Daoy (cell line): ENCODE results near the gene KIFAP3. TPM values are rescaled to one million over a fixed set of nuclear protein-coding genes. Genes with fewer than 3 reads are reported as not detected.
A peak's percentile ranks its signal among the peaks of the same experiment; 100 is the strongest.
"Not testable (repeated sequence)": the region's sequence is repeated elsewhere in the genome, so short reads cannot be mapped to it uniquely, and the experiment has no call there.

Source experiments
- DNase-seq: peaks from one replicate; pipeline ENCODE4 v3.0.0-alpha.2; 2015; ENCODE audit warnings: low read depth
- total RNA-seq: library from RNA; depleted of rRNA; stranded (reverse); fragments of >200 nt; shearing (Covaris generic); gene quantifications from 2 replicates; pipeline ENCODE4 v1.2.3, GENCODE V29; 2014

Gene KIFAP3
- total RNA-seq, 1 experiment from 2014 or later, result 21.9 TPM

DNA sequence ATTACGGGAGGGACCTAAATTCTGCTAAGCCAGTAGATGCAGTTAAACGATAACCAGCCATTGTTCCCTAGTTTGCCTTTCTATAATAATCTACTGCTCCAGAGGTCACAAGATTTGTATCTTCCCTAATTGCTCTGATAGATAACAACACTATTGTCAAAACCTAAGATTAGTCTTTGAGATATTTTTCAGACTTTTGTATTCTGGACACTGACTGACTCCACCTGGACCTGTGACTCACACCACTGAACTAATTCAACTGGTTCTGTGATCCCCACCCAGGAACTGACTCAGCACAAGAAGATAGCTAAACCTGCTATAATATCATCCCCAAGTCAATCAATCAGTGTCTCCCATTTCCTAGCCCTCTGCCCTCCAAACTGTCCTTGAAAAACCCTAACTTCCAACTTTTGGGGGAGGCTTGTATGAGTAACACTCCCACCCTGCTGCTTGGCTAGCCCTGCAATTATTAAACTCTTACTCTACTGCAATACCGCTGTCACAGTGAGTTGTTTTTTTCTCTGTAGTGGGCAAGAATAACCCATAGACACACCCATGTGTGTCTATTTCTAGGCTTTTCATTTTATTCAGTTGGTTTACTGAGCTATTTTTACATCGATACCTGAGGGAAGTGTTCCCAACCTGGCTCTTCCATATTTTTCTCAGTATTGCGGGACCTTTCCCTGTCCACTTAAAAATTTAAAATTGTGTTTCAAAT lies 11.2 kb downstream of the KIFAP3 start:
- peak; percentile 15 for DNase-seq

DNA sequence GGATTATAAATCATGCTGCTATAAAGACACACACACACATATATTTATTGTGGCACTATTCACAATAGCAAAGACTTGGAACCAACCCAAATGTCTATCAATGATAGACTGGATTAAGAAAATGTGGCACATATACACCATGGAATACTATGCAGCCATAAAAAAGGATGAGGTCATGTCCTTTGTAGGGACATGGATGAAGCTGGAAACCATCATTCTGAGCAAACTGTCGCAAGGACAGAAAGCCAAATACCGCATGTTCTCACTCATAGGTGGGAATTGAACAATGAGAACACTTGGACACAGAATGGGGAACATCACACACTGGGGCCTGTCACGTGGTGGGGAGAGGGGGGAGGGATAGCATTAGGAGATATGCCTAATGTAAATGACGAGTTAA lies 12.8 kb downstream of the KIFAP3 start:
- not testable (repeated sequence) for DNase-seq

GRCh38 chr1:170060015-170060520 lies 14.4 kb downstream of the KIFAP3 start:
- DNase-seq, result not testable (repeated sequence)

GRCh38 chr1:170049176-170049800 lies 25.2 kb downstream of the KIFAP3 start:
- no peak for DNase-seq

DNA sequence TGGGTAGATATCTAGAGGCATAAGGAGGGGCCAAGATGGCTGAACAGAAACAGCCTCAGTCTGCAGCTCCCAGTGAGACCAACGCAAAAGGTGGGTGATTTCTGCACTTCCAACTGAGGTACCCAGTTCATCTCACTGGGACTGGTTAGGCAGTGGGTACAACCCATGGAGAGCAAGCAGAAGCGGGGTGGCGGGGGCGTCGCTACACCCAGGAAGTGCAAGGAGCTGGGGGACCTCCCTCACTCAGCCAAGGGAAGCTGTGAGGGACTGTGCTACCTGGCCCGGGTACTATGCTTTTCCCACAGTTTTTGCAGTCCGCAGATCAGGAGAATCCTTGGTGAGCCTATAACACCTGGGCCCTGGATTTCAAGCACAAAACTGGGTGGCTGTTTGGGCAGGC lies 26.0 kb downstream of the KIFAP3 start:
- no peak for DNase-seq

GRCh38 chr1:170044187-170044586 lies 30.3 kb downstream of the KIFAP3 start:
- no peak for DNase-seq

GRCh38 chr1:170041423-170042192 lies 32.9 kb downstream of the KIFAP3 start:
- no peak for DNase-seq

GRCh38 chr1:170032531-170033280 lies 41.8 kb downstream of the KIFAP3 start:
- no peak for DNase-seq

GRCh38 chr1:170030212-170030611 lies 44.3 kb downstream of the KIFAP3 start:
- no peak for DNase-seq

GRCh38 chr1:170027760-170028159 lies 46.7 kb downstream of the KIFAP3 start:
- DNase-seq, result no peak

DNA sequence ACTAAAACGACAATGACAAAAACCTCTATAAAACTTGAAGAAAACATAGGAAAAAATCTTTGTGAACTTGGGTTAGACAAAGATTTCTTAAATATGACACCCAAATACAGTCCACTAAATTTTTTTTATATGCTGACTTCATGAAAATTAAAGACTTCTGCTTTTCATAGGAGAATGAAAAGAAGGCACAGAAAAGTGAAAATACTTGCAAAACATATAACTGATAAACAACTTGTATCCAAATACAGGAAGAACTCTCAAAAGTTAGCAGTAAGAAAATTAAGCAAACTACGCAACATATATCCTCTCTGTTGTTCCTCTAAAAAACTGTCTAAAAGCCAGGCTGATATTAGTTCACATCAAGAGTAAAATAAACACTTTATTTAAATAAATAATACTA lies 53.6 kb downstream of the KIFAP3 start:
- DNase-seq, result no peak

DNA sequence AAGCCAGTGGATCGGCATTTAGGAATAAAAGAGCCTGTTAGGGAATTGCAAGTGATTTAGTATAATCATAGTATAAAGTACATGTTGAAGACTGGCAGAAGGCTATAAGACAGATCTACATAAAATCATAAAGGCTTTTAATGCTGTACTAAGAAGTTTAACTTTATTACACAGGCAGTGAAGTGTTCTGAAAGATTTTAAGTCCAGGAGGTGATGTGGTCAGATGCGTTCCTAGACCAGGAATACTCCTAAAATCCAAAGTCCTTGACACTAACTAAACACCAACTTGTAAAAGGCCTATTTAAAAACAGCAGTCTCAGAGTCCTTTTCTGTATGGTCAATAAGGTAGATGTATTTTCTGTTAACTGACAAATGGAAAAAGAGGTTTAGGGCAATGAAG lies 57.0 kb downstream of the KIFAP3 start:
- no peak for DNase-seq

- no peak for DNase-seq
Observed at GRCh38 chr1:170012920-170013319, 61.6 kb downstream of the KIFAP3 start.

DNA sequence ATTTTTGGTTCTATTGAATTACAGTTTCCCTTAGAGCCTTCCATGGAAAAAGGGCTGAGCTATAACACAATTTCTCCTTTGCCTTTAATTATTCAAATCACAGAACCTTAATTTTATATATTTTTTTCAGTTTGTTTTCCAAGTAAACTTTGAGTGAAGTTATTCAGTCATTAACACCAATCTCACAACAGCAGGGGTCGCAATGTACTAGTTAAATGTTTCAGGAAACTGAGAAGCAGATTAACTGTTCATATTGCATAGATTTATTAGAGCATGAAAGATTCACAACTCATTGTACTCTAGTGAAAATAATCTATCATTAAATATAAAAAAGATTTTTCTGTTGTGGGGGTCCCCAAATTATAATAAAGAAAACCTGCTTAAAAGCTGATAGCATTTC lies 64.1 kb downstream of the KIFAP3 start:
- DNase-seq, result peak; percentile 37

DNA sequence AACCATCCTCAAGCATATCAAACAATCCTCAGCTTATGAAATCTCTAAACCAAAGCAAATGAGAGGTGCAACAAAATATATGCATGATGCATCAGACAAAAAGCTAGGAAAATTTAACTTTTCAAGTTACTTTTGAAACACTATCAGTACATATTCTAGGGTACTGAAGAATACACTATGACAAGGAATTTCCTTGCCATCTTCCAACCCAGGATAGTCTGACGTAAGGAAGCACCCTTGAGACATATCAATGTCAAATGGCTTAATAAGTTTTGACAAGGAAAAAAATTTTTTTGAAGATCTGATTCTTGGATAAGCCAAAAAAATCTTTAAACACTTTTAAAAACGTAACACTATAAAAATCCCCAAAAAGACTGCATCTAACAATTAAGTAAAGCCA lies 64.9 kb downstream of the KIFAP3 start:
- DNase-seq, result no peak

- DNase-seq, result not testable (repeated sequence)
Observed at GRCh38 chr1:170008745-170009144, 65.8 kb downstream of the KIFAP3 start.

- not testable (repeated sequence) for DNase-seq
Observed at GRCh38 chr1:170003270-170003835, 71.1 kb downstream of the KIFAP3 start.

DNA sequence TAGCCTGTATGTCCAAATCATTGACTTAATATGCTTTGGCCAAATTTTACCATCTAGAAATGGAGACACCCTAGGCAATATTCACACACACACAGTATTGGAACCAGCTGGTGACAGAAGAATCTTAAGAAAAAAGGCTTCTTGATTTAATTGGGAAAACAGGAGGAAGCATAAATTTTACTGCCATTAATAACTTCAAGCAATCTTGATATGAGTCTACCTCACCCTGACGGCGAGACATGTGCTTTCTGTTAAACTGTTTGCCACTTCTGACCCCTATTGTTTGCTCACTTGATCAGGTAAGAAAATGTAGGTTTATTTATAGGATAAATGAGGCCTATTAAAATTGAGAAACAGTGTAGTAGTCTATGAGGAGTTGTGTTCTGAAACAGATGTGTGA lies 73.2 kb downstream of the KIFAP3 start:
- no peak for DNase-seq

- DNase-seq, result no peak
Observed at GRCh38 chr1:169999761-170000160, 74.7 kb downstream of the KIFAP3 start.

GRCh38 chr1:169999331-169999741 lies 75.2 kb downstream of the KIFAP3 start:
- DNase-seq, result peak; percentile 63

DNA sequence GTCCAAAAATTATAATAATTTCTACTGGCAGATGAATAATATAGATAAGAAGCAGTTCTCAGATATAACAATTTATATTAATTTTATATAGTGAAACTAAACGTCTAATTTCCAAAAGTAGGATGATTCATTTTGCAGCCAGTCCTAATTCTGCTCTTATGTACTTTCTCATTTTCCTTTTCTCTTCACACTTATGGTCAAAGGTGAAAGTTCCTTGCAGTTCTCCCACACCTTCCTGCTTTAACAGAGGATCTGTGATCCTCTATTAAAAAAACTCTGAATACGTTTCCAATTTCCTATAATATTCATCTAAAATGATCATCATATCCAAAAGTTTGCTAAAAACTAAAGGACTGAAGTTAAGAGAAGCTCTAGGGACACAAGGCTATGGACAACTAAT lies 78.5 kb downstream of the KIFAP3 start:
- no peak for DNase-seq
